Measurements from ENCODE around the gene ACSL4.

DNA sequence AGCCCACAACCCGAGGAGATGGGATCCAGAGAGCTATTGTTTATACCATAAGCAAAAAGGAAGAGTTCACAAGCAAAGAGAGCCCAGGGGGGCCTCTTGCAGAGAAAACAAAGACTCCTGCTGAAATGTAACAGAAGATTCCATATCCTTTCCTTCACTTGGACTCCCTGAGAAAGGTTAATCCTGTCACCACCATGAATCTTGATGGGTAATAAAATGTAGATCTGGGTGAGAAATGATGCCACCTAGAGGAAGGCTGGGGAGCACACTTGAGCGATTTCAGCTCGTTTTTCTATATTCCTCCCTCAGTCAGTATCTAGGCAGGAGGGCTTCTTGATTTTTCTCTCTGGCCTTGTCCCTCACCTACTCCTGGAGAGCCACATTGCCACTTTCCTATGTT, 97.9 kb downstream of the ACSL4 start:
- TF ChIP-seq RAD21 (IDR thresholded peaks at IDR 0.05; ENCODE audit: low read length): peak; percentile 34; the same call in 1 of the 2 replicates
- TF ChIP-seq, protein P1, sequence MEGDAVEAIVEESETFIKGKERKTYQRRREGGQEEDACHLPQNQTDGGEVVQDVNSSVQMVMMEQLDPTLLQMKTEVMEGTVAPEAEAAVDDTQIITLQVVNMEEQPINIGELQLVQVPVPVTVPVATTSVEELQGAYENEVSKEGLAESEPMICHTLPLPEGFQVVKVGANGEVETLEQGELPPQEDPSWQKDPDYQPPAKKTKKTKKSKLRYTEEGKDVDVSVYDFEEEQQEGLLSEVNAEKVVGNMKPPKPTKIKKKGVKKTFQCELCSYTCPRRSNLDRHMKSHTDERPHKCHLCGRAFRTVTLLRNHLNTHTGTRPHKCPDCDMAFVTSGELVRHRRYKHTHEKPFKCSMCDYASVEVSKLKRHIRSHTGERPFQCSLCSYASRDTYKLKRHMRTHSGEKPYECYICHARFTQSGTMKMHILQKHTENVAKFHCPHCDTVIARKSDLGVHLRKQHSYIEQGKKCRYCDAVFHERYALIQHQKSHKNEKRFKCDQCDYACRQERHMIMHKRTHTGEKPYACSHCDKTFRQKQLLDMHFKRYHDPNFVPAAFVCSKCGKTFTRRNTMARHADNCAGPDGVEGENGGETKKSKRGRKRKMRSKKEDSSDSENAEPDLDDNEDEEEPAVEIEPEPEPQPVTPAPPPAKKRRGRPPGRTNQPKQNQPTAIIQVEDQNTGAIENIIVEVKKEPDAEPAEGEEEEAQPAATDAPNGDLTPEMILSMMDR (IDR thresholded peaks at IDR 0.05): peak; percentile 63
- no peak for TF ChIP-seq EZH2phosphoT487 (IDR thresholded peaks at IDR 0.05; ENCODE audit: borderline replicate concordance, low read depth)
- no peak for TF ChIP-seq RCOR1 (IDR thresholded peaks at IDR 0.05; ENCODE audit: low read length)
- no peak for TF ChIP-seq POLR2AphosphoS5 (IDR thresholded peaks at IDR 0.05; ENCODE audit: low read depth, low read length)
- no peak for TF ChIP-seq NRF1 (IDR thresholded peaks at IDR 0.05; ENCODE audit: low read depth, low read length)
- no peak for TF ChIP-seq ELF1 (IDR thresholded peaks at IDR 0.05)
- TF ChIP-seq EP300 (IDR thresholded peaks at IDR 0.05; ENCODE audit: borderline replicate concordance in 1 of 2, low read depth in 1 of 2, low read length in 1 of 2): no peak
- TF ChIP-seq, protein P2, sequence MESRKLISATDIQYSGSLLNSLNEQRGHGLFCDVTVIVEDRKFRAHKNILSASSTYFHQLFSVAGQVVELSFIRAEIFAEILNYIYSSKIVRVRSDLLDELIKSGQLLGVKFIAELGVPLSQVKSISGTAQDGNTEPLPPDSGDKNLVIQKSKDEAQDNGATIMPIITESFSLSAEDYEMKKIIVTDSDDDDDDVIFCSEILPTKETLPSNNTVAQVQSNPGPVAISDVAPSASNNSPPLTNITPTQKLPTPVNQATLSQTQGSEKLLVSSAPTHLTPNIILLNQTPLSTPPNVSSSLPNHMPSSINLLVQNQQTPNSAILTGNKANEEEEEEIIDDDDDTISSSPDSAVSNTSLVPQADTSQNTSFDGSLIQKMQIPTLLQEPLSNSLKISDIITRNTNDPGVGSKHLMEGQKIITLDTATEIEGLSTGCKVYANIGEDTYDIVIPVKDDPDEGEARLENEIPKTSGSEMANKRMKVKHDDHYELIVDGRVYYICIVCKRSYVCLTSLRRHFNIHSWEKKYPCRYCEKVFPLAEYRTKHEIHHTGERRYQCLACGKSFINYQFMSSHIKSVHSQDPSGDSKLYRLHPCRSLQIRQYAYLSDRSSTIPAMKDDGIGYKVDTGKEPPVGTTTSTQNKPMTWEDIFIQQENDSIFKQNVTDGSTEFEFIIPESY (IDR thresholded peaks at IDR 0.05; ENCODE audit: borderline replicate concordance, low read depth): no peak
- TF ChIP-seq GABPA (IDR thresholded peaks at IDR 0.05; ENCODE audit: low read depth): no peak
- TF ChIP-seq TAF1 (IDR thresholded peaks at IDR 0.05; ENCODE audit: borderline replicate concordance, low read depth, low read length): no peak
- TF ChIP-seq, protein P3, sequence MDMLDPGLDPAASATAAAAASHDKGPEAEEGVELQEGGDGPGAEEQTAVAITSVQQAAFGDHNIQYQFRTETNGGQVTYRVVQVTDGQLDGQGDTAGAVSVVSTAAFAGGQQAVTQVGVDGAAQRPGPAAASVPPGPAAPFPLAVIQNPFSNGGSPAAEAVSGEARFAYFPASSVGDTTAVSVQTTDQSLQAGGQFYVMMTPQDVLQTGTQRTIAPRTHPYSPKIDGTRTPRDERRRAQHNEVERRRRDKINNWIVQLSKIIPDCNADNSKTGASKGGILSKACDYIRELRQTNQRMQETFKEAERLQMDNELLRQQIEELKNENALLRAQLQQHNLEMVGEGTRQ (IDR thresholded peaks at IDR 0.05; ENCODE audit: borderline replicate concordance, low read depth, low read length): no peak
- TF ChIP-seq NFIC (IDR thresholded peaks at IDR 0.05; ENCODE audit: borderline replicate concordance): no peak
- no peak for TF ChIP-seq TCF12 (IDR thresholded peaks at IDR 0.05)

All from SK-N-SH (cell line).